ENCODE results near the gene ZGRF1. TPM values are rescaled to one million over a fixed set of nuclear protein-coding genes. Genes with fewer than 3 reads are reported as not detected.

ZGRF1 gene
- total and polyA plus RNA-seq, 2 donors (not counting 3 experiments of a cell fraction or from before 2014, with no cell fraction given): 2.4 to 14.4 TPM

GRCh38 chr4:112510291-112511092 is 126.2 kb downstream of the ZGRF1 start:
- no peak overlapping the region for H3K4me3 ChIP-seq (replicated peaks in 1 of 3; ENCODE audit: insufficient read depth in 1 of 3, low read depth in 1 of 3, low read length in 3 of 3)
- dilution Hi-C loops (cut with MboI; ENCODE audit: extremely low pct_ligation_motif_present, low sequenced_read_pairs) (no loop called here), intact Hi-C loops (cut with micrococcal nuclease) (no loop called here)
- BruUV-seq (replicated peaks): no TSS peak
- CTCF ChIA-PET: interaction anchor here (0.9 to 2.3 kb wide), 4 partner anchors 9 to 14 kb away, joined by 3 to 16 read pairs (median 4); no protein-coding TSS in a partner anchor
- no peak overlapping the region for H2AFZ ChIP-seq (ENCODE audit: low read depth, low read length)
- peaks cover 11% of the 10 kb centered on the region for H3K4me1 ChIP-seq (ENCODE audit: control insufficient read depth, extremely low read depth, insufficient read depth, low read length)
- DNase-seq (ENCODE audit: low read depth, low spot score) (no peak), FAIRE-seq (no peak)
- TF ChIP-seq GATA2 (IDR thresholded peaks at IDR 0.05; ENCODE audit: insufficient read depth, insufficient read length, low read depth, low read length): no peak
- TF ChIP-seq MAX (IDR thresholded peaks at IDR 0.05; ENCODE audit: insufficient read depth, insufficient read length): no peak
- no peak for TF ChIP-seq CTCF (IDR thresholded peaks at IDR 0.05; ENCODE audit: extremely low read depth in 1 of 2, insufficient read depth in 1 of 2, low read depth in 1 of 2, low read length in 2 of 2)
- no peak for TF ChIP-seq POLR2A (IDR thresholded peaks at IDR 0.05; ENCODE audit: low read depth, low read length)
- H3K27me3 ChIP-seq (ENCODE audit: control insufficient read depth in 2 of 2, insufficient read depth in 2 of 2, low read length in 2 of 2): peaks cover 64 to 93% of the 10 kb centered on the region in 2 experiments
- no peaks in the 10 kb centered on the region for H3K9me1 ChIP-seq (replicated peaks; ENCODE audit: control insufficient read depth, extremely low read depth, insufficient read depth, low read length)
- peak overlapping the region; percentile 16 for H3K4me2 ChIP-seq (ENCODE audit: insufficient read depth, low read length)
- H3K27ac ChIP-seq (ENCODE audit: insufficient read depth, low read depth, low read length): no peak overlapping the region
- H3K36me3 ChIP-seq (ENCODE audit: control insufficient read depth in 2 of 2, extremely low read depth in 1 of 2, insufficient read depth in 2 of 2, low read length in 2 of 2): no peaks in the 10 kb centered on the region
- POLR2A ChIA-PET: interaction anchor here (0.6 kb wide), 1 partner anchor 12 kb away, joined by 6 read pairs; no protein-coding TSS in a partner anchor
- H3K9me3 ChIP-seq (replicated peaks; ENCODE audit: control insufficient read depth, insufficient read depth, low read length): no peaks in the 10 kb centered on the region
- H4K20me1 ChIP-seq (replicated peaks; ENCODE audit: control insufficient read depth, extremely low read depth, insufficient read depth, low read length): no peaks in the 10 kb centered on the region
- no peaks in the 10 kb centered on the region for H3K79me2 ChIP-seq (ENCODE audit: control insufficient read depth, insufficient read depth, low read length)
- no peak overlapping the region for H3K9ac ChIP-seq (replicated peaks; ENCODE audit: extremely low read depth, insufficient read depth, low read length)

Measured in endothelial cell of umbilical vein (primary cell).